GM20431 (cell line): ENCODE measurements around the gene C6orf89.

Source experiments
- in situ Hi-C: fragments of 300-500 bp; cut with MseI, MboI; formaldehyde crosslinking; loops from one replicate; pipeline ENCODE4 v1.15.0; 2020; ENCODE audit warnings: low sequenced_read_pairs; ENCODE audit not compliant: unreplicated experiment

Gene C6orf89

DNA sequence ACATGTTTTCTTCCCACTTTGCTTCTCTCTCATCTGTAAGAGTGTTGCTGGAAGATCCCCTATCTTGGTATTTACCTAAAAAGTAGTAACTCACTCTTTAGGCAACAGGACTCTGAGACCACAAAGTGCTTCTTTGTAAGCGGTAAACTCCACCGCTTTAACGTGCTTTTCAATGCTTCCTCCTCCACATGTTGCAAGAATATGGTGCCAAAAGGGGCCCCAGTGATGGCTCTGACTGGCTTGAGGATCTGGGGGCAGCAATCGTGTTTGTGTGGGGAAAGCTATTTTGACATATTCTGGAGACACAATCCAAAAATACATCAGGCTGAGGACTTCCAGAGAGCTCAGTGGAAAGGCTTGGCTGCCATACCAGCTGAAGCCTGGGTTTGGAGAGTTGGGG lies 34.1 kb upstream of the C6orf89 start:
- in situ Hi-C loops = no loop called here

DNA sequence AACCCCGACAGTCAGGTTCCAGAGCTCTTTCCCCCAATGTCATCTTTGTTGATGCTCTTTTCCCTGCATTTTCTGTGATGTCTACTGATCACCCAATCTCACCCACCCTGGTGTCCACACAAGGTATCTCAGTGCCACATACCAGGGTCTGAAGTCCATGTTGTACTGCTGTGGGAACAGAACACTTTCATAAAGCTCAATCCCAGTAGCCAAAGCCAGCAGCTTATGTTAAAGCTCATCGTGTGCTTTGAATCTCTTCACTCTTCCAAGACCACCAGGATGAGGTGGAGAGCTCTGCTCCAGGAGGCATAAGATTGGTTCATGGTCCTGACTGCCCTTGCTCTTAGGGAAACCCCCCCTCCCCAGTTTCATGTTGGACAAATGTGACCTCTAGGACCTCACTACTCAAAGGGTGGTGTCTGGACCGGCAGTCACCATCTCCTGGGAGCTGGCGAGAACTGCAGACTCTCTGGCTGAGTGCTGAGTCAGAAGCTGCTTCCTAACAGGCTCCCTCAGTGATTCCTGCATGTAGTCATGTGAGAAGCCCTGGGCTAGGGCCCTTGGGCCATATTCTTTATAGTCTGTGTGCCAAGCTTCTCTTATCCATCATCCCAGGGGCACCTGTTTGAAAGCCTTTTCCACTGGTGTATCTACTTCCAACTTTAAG lies 33.1 kb upstream of the C6orf89 start:
- in situ Hi-C loops = no loop called here

DNA sequence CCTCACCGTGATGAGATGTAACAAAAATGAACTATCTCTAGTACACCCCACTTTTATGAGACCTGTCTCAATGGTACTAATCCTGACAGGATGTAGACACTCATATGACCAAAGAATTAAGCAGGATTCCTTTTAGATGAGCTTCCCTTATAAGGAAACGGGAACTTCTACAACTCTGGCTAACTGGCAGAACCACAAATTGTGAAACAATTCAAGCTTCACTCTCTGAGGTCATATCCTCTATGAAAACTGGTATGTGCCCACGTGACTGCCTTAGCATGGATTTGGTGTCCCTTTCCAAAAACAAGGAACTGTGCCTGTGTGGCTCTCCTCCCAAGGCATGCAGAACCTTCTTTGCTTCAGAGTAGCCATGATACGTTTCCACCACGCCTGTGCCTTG lies 32.4 kb upstream of the C6orf89 start:
- in situ Hi-C loops = no loop called here

DNA sequence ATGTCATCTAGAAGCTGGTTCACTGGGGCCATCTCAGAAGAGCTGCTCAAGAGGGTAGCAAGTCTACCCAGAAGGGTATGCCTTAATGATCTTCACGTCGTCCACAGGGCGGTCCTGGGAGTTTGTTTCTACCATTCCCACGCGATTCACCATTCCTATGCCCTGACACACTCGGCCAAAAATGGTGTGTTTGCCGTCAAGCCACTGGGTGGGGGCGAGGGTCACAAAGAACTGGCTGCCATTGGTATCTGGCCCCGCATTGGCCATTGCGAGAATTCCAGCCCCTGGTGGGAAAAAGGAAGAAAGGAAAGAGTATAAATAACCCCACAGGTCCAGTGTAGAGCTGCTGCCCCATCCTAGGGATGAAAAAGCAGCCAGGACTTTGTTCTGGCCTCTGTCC lies 30.0 kb upstream of the C6orf89 start:
- in situ Hi-C loops = no loop called here

DNA sequence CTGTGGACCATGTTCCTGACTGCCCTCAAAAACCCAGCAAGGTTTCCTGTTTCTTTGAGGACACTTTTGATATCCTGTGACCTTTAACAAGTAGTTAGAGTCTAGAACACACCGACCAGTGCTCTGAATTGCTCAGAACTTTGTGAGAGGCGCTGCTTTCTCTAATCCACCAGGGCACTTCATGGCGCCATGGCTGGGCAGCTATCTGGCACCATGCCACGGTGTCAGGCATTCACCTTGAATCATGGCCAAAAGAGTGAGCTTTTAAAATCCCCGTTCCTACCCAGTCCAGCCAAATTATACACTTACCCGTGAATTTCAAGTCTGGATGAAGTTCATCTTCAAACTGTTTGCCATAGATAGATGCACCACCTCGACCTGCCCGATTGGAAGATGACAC lies 29.5 kb upstream of the C6orf89 start:
- in situ Hi-C loops = no loop called here

DNA sequence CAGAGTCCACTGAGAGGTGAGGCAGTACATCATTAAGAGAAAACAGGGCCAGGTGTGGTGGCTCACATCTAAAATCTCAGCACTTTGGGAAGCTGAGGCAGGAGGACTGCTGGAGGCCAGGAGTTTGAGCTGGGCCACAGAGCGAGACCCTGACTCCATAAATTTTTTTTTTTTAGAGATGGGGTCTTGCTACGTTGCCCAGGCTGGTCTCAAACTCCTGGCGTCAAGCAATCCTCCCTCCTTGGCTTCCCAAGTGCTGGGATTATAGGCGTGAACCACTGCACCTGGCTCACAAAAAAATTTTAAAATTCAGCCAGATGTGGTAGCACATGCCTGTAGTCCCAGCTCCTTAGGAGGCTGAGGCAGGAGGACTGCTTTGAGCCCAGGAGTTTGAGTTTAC lies 28.4 kb upstream of the C6orf89 start:
- in situ Hi-C loops = no loop called here

DNA sequence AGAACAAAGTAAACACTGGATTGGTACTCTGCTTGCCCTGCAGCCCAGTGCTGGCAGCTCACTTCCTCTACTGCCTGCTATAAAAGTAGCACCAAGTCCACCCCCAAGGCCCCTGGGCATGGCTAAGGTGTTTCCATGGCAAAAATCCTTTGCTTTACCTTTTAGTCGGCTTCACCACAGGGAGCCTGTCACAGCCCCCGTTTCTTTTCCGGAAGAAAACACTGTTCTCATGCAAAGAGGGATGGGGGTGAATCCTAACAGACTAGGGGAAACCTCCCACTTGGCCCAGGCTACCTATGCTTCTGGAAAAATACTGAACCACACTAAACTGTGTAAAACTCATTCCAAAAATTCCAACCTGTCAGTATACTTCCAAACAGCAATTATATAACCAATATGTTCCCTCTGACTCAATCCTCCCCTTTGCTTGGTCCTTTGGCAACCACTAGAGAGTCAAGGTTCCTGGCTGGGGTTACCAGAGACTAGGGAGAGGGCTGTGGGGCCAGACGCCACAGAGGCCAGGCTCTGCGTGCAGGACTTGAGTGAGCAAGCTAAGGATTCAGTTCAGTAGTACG lies 27.3 kb upstream of the C6orf89 start:
- in situ Hi-C loops = no loop called here

DNA sequence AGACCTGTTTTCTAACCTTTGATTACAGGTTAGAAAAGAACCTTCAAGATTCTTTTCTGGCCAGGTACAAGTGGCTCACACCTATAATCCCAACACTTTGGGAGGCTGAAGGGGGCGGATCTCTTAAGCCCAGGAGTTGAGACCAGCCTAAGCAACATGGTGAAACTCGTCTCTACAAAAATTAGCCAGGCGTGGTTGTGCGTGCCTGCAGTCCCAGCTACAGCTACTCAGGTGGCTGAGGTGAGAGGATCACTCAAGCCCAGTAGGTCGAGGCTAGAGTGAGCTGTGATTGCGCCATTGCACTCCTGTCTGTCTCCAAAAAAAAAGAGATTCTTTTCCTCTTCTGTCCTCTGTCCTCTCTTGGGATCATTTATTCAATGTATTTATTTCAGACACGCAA lies 25.6 kb upstream of the C6orf89 start:
- in situ Hi-C loops = no loop called here

DNA sequence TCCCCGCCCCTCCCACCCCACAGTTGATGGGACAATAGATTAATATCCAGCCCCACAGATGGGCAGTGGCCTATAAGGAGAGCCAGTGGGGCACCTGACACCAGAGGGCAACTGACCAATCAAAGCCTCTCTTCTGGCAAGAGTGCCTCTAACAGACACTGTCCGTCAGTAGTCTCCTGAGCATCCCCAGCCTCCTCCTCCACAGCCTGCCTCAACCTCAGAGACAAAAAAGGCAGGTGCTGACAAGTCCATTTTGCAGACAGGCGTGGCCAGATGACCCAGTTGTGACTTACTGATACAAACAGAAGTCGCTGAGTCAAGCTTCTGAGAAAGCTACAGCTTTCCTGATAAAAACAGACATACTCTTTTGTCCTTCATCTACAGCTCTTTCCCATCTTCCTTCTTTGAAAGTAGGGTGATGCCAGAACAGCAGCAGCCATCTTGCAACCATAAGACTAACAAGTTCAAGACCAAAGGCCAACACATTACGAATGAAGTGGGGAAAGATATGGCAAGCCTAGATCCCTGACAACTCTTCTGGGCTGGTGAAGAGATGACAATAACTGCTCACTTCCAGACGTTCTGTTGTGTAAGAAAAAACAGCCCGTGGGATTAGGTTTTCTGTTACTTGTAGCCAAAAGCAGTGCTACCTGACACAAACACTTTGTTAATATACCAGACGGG lies 23.4 kb upstream of the C6orf89 start:
- in situ Hi-C loops = no loop called here

DNA sequence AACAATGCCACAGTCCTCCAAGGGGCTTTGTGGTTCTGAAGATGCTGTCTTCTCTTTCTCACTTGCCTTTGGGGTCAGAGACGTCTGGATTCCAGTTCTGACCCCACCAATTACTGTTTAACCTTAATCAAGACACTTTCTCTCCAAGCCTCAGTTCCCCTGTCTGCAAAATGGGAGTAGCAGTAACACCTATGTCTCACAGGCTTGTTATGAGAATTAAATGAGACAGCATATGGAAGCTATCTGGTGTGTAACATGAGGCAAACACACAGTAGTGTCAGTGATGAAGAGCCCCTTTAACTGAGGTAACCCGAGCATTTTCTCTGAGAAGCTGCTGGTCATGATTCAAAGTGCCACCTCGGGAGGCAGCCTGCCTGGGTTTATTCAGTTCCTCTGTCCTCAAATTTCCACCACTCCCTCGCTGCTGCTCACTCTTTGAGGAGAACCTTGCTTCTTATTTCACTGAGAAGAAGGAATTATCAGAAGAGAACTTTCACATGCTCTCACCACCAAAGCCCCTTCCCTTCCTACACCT lies 22.8 kb upstream of the C6orf89 start:
- in situ Hi-C loops = no loop called here

DNA sequence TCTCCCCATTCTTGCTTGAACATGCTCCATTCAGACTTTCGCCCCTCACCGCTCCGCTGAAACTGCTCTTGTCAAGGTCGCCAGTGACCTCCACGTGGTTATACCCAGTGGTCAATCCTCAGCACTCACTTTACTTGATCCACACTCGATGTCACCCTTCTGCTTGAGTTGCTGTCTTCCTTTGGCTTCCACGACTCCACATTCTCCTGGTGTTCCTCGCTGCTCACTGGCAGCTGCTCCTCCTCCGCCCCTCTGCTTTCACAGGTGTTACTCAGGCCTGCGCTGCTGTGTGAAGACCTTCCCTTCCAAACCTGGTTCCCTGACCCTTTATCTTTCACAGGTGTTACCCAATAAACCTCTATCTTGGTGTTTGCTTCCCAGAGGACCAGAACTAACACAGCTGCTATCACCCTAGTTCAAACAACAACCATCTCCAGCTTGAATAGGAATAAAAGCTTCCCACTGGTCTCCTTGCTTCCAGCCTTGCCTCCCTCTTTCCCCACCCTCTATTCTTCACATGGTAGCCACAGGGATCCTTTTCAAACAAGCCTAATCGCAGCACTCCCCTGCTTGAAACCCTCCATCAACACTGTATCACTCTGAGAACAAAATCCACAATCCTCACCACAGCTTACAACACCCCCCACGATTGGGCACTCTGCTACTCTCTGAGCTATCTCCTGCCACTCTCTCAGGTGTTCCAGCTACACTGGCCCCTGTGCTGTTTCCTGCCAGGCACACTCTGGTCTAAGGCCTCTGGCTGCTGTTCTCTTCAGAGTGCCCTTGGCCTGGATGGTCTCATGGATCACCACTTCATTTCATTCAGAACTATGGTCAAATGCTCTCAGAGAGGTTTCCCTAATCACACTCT lies 21.8 kb upstream of the C6orf89 start:
- in situ Hi-C loops = no loop called here

DNA sequence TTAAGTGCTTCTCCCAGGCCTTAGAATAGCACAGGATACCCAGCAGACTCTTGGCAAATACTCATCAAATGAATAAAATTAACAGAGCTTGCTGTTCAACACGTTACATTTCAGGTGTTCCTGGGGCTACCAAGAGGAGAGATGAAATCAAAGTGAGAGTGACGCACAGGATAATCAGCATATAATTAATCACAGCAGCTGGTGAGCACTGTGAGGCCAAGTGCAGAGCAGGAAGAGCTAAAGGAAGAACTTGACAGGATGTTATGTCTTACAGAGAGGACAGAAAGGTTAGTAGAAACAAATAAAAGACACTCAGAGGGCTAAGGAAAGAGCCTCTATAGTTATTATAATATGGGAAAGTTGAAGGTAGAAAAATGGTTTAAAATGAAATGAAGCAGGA lies 19.9 kb upstream of the C6orf89 start:
- in situ Hi-C loops = no loop called here

DNA sequence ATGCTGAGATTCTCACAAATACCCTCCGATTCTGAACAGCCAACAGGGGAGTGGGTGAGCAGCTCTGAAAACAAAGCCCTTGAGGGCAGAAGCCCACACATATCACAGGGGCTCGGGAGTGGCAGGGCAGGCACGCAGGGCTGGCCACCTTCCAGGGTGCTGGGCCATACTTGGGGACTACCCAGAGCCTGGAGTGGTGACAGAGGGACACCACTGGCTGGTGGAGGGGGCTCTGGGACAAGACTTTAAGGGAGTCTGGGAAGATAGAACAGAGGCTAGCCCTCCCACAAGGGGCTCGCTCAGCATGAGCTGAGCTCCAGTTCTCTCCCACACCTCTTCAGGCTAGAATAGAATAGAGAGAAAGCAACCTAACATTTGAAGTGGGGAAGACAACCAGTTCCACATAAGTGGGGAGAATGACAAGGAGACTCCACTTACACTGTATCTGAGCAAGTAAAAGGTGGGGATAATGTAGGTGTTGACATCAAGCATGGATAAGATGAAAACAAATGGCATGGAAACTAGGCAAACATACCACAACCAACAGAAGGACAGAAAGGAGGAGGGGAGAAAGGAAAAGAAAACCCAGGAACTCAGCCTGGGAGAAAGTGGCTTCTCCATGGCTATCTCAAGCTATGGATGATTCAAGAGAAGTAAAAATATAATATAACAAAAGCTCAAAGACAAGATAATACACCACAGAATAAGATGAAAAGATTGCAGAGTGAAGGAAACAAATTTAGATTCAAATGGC lies 18.1 kb upstream of the C6orf89 start:
- in situ Hi-C loops = no loop called here

DNA sequence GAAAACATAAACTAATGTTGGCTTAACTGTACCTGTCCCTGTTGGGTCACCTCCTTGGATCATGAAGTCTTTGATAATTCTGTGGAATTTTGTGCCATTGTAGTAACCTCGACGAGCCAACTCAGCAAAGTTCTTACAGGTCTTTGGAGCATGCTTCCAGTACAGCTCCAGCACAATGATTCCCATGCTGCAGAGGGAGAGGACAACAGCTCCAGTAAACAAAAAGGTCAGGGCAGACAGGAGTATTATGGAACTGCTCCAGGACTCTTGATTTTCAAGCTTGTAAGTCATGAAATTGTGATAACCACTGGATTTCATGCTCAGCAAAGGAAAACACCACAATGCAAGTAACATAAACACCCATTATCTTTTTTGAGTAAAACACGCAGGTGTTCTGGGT lies 14.1 kb upstream of the C6orf89 start:
- in situ Hi-C loops = no loop called here

DNA sequence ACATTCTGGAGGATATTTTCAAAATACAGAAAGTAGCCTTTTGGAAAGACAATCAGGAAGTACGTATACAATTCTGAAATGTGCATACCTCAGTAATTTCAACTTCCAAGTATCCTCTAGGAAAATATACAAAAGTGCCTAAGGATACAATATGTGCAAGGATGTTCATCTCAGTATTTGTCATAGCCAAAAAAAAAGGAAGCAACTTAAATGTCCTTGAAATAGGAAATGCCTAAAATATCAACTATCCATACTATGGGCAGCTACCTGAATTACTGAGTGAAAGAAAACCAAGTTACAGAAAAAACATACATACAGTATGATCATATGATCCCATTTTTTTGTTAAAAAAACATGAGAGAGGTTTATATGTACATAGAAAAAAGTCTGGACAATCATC lies 12.6 kb upstream of the C6orf89 start:
- in situ Hi-C loops = no loop called here

DNA sequence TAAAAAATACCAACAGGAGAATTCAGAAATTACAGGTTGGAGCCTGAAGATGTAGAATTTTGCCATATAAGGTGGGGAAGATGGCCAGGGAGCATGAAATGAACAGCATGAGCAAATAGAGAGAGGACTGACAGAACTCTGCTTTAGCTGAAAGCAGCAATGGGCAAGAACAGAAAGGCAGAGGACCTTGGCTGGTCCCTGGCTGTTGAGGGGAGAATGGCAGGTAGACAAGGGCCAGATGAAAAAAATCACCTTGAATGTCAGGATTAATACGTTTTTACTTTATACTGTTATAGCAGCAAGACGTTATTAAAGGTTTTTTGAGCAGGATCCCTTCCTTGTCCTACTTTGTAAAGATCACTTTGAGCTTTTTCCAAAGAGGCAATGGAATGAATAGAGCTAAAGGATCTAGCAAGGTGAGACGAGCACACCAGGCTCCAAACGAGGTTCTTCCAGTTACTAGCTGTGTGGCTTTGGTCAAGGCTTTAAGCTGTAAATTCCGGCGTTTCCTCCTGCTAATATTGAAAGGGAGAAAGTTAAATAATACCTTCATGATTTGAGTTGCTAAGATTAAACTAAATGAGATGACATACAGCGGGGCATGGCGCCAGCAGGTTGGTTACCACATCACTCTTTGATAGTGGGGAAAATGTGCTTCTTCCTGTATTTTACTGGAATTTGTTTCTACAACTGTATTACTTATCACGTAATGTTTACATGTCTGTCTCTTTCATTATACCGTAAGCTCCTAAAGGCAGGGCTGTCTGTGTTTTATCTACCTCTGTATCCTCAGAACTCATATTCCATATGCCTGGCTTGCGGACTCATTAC lies 11.9 kb upstream of the C6orf89 start:
- in situ Hi-C loops = no loop called here

DNA sequence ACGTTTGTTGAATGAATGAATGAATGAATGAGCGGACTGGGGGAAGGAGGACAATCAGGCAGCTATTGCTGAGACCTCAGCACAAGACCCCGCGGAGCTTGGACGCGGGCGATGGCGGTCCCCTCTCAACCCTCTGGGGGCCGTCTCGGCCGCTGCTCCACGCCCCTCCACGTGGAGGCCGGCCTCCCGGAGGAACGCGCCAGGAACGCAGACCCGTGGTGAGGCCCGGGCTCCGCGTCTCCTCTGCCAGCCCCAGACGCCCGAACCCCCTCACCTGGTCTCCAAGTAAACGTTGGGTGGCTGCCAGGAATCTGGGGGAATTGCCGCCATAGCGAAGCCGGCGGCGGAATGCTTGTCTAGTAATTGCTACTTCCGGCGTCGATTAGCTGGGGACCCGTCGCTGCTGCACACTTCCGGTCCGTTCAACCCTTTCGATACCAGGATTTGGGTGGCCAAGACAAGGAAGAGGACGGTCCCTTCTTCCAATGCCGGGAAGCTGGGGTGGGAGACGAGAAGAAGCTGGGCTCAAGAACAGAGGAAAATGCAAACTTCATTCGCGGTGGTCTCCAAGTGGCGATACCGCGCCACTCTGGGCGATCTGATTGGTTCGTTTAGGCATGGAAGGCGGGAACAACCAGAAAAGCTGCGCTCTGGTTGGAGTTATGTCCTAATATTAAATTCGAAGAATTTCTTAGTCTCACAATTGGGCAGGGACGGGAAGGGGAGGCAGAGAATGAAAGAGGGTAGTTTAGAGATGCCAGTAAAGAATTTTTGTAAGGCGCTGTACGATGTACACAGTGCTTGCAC lies 11.1 kb upstream of the C6orf89 start, which contains the start of gene PPIL1:
PPIL1 (minus strand) TSS at position 361 of the 807 bp plus-strand sequence; CDS start at position 330, 31 bp downstream.
- in situ Hi-C loops = no loop called here

DNA sequence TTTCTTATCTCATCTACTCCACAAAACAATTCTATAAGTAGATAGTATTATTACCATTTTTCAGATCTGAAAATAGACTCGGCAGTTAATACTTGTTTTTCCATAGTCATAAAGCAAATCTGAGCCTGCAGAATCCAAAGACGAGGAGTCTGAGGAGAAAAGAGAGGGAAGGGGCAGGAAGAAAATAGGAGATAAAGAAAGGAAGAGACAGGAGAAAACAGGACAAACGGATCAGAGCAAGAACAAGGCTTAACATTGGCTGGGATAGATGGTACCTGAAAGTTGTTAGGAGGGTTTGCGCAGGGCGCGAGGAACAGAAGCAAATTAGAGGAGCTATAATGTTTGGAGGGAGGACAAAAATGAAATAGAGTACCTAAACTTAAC lies 10.5 kb upstream of the C6orf89 start:
- in situ Hi-C loops = no loop called here
